ENCODE data around the gene FIGLA. TPM values are rescaled to one million over a fixed set of nuclear protein-coding genes. Genes with fewer than 3 reads are reported as not detected.
"Not testable (repeated sequence)": the region's sequence is repeated elsewhere in the genome, so short reads cannot be mapped to it uniquely, and the experiment has no call there.

FIGLA gene
- total RNA-seq, 1 donor from 2014 or later, result not detected

DNA sequence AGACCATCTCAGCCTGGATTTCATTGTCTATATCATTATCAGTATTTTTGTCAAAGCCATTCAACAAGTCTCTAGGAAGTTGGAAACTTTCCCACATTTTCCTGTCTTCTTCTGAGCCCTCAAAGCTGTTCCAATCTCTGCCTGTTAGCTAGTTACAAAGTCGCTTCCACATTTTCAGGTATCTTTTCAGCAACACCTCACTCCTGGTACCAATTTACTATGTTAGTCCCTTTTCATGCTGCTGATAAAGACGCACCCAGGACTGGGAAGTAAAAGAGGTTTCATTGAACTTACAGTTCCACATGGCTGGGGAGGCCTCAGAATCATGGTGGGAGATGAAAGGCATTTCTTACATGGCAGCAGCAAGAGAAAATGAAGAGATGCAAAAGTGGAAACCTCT, 9.3 kb upstream of the FIGLA start:
- no peak for FAIRE-seq
- H3K27me3 ChIP-seq (ENCODE audit: control insufficient read depth, insufficient read depth, low read length), result no peaks in the 10 kb centered on the region
- H3K36me3 ChIP-seq (ENCODE audit: control insufficient read depth, insufficient read depth, low read length), result no peaks in the 10 kb centered on the region
- TF ChIP-seq, protein P1, sequence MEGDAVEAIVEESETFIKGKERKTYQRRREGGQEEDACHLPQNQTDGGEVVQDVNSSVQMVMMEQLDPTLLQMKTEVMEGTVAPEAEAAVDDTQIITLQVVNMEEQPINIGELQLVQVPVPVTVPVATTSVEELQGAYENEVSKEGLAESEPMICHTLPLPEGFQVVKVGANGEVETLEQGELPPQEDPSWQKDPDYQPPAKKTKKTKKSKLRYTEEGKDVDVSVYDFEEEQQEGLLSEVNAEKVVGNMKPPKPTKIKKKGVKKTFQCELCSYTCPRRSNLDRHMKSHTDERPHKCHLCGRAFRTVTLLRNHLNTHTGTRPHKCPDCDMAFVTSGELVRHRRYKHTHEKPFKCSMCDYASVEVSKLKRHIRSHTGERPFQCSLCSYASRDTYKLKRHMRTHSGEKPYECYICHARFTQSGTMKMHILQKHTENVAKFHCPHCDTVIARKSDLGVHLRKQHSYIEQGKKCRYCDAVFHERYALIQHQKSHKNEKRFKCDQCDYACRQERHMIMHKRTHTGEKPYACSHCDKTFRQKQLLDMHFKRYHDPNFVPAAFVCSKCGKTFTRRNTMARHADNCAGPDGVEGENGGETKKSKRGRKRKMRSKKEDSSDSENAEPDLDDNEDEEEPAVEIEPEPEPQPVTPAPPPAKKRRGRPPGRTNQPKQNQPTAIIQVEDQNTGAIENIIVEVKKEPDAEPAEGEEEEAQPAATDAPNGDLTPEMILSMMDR (IDR thresholded peaks at IDR 0.05; ENCODE audit: insufficient read depth, low read length, severe bottlenecking), result no peak
- H3K4me3 ChIP-seq (ENCODE audit: low read depth, low read length), result no peak overlapping the region
- no peak for DNase-seq (ENCODE audit: low read depth)

DNA sequence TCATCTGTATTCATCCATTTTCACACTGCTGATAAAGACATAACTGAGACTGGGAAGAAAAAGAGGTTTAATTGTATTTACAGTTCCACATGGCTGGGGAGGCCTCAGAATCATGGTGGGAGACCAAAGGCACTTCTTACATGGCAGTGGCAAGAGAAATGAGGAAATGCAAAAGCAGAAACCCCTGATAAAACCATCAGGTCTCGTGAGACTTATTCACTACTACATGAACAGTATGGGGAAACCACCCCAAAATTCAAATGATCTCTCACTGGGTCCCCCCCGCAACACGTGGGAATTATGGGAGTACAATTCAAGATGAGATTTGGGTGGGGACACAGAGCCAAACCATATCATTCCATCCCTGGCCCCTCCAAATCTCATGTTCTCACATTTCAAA, 7.6 kb upstream of the FIGLA start:
- not testable (repeated sequence) for H3K4me3 ChIP-seq (ENCODE audit: low read depth, low read length); FAIRE-seq; H3K27me3 ChIP-seq (ENCODE audit: control insufficient read depth, insufficient read depth, low read length); H3K36me3 ChIP-seq (ENCODE audit: control insufficient read depth, insufficient read depth, low read length); DNase-seq (ENCODE audit: low read depth)

GRCh38 chr2:70797506-70797905, 7.1 kb upstream of the FIGLA start:
- no peak for FAIRE-seq
- no peak for DNase-seq (ENCODE audit: low read depth)
- no peaks in the 10 kb centered on the region for H3K36me3 ChIP-seq (ENCODE audit: control insufficient read depth, insufficient read depth, low read length)
- peaks cover 2% of the 10 kb centered on the region for H3K27me3 ChIP-seq (ENCODE audit: control insufficient read depth, insufficient read depth, low read length)
- H3K4me3 ChIP-seq (ENCODE audit: low read depth, low read length), result no peak overlapping the region
- TF ChIP-seq, protein P1 (IDR thresholded peaks at IDR 0.05; ENCODE audit: insufficient read depth, low read length, severe bottlenecking), result no peak

DNA sequence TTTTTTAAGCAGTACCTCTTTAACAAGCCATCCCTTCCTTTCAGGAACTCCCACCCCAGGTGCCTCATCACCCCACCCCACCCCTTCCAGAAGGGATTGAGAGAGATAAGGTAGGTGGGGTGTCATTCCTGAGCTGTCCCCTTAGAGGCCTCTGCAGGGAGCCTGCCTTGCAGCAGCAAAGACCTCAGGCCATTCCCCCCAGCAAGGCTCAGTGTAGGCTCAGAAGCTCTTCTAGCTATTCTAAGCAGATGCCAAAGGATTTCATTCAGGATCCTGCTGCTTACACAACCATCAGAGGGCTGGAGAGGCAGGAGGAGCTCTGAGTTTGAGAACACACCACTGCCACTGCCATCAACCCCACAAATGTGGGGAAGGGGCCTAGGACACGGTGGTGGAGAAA, 5.8 kb upstream of the FIGLA start:
- H3K4me3 ChIP-seq (ENCODE audit: low read depth, low read length), result no peak overlapping the region
- no peak for DNase-seq (ENCODE audit: low read depth)
- TF ChIP-seq, protein P1 (IDR thresholded peaks at IDR 0.05; ENCODE audit: insufficient read depth, low read length, severe bottlenecking), result no peak
- H3K27me3 ChIP-seq (ENCODE audit: control insufficient read depth, insufficient read depth, low read length), result peaks cover 12% of the 10 kb centered on the region
- FAIRE-seq, result no peak
- H3K36me3 ChIP-seq (ENCODE audit: control insufficient read depth, insufficient read depth, low read length), result no peaks in the 10 kb centered on the region

- DNase-seq (ENCODE audit: low read depth), result no peak
- no peaks in the 10 kb centered on the region for H3K36me3 ChIP-seq (ENCODE audit: control insufficient read depth, insufficient read depth, low read length)
- FAIRE-seq, result peak; percentile 94
- peaks cover 18% of the 10 kb centered on the region for H3K27me3 ChIP-seq (ENCODE audit: control insufficient read depth, insufficient read depth, low read length)
- no peak overlapping the region for H3K4me3 ChIP-seq (ENCODE audit: low read depth, low read length)
- TF ChIP-seq, protein P1 (IDR thresholded peaks at IDR 0.05; ENCODE audit: insufficient read depth, low read length, severe bottlenecking), result no peak
Measured at GRCh38 chr2:70795164-70795995, 4.9 kb upstream of the FIGLA start.

- FAIRE-seq (no peak), DNase-seq (ENCODE audit: low read depth) (no peak)
- no peak overlapping the region for H3K4me3 ChIP-seq (ENCODE audit: low read depth, low read length)
- no peaks in the 10 kb centered on the region for H3K36me3 ChIP-seq (ENCODE audit: control insufficient read depth, insufficient read depth, low read length)
- peaks cover 30% of the 10 kb centered on the region for H3K27me3 ChIP-seq (ENCODE audit: control insufficient read depth, insufficient read depth, low read length)
- TF ChIP-seq, protein P1 (IDR thresholded peaks at IDR 0.05; ENCODE audit: insufficient read depth, low read length, severe bottlenecking), result no peak
Measured at GRCh38 chr2:70793450-70793849, 3.0 kb upstream of the FIGLA start.

Data from bronchial epithelial cell (primary cell).